ENCODE results near the gene KCNQ2.

Gene KCNQ2

GRCh38 chr20:63363013-63363957 lies 109.2 kb downstream of the KCNQ2 start:
- H3K4me3 ChIP-seq (ENCODE audit: low read depth, low read length): no peak overlapping the region
- no peak for DNase-seq (ENCODE audit: low read depth, low spot score)
- in situ Hi-C loops (cut with HindIII; ENCODE audit: low sequenced_read_pairs): no loop called here
- no peak for TF ChIP-seq CTCF (IDR thresholded peaks at IDR 0.05; ENCODE audit: low read depth, low read length)

- TF ChIP-seq CTCF (IDR thresholded peaks at IDR 0.05; ENCODE audit: low read depth, low read length): no peak
- DNase-seq (ENCODE audit: low read depth, low spot score): no peak
- in situ Hi-C loops (cut with HindIII; ENCODE audit: low sequenced_read_pairs): no loop called here
- no peak overlapping the region for H3K4me3 ChIP-seq (ENCODE audit: low read depth, low read length)
Measured at GRCh38 chr20:63362436-63363009, 109.9 kb downstream of the KCNQ2 start.

GRCh38 chr20:63361519-63362435 lies 110.7 kb downstream of the KCNQ2 start:
- no peak for TF ChIP-seq CTCF (IDR thresholded peaks at IDR 0.05; ENCODE audit: low read depth, low read length)
- DNase-seq (ENCODE audit: low read depth, low spot score): no peak
- no peak overlapping the region for H3K4me3 ChIP-seq (ENCODE audit: low read depth, low read length)
- in situ Hi-C loops (cut with HindIII; ENCODE audit: low sequenced_read_pairs): no loop called here

- no peak within 1 kb of the TSS for H3K4me3 ChIP-seq (ENCODE audit: low read depth, low read length)
- in situ Hi-C loops (cut with HindIII; ENCODE audit: low sequenced_read_pairs): no loop called here
- no peak for DNase-seq (ENCODE audit: low read depth, low spot score)
- TF ChIP-seq CTCF (IDR thresholded peaks at IDR 0.05; ENCODE audit: low read depth, low read length): no peak
Measured at GRCh38 chr20:63360850-63361518, 111.5 kb downstream of the KCNQ2 start, which contains the start of gene CHRNA4. CHRNA4 (minus strand) TSS chr20:63361349; CDS start chr20:63361165, 184 bp downstream.

GRCh38 chr20:63359937-63360849 lies 112.3 kb downstream of the KCNQ2 start:
- in situ Hi-C loops (cut with HindIII; ENCODE audit: low sequenced_read_pairs): no loop called here
- DNase-seq (ENCODE audit: low read depth, low spot score): no peak
- no peak for TF ChIP-seq CTCF (IDR thresholded peaks at IDR 0.05; ENCODE audit: low read depth, low read length)
- no peak overlapping the region for H3K4me3 ChIP-seq (ENCODE audit: low read depth, low read length)
